ENCODE data around the gene CDC25A.

The CDC25A gene

GRCh38 chr3:48140936-48141603 lies 47.1 kb downstream of the CDC25A start:
- DNase-seq = no peak

- no peak for DNase-seq
These were observed 47.9 kb downstream of the CDC25A start for GRCh38 chr3:48140336-48140757.

- no peak for DNase-seq
These were observed 50.7 kb downstream of the CDC25A start for GRCh38 chr3:48137425-48137999.

- no peak for DNase-seq
These were observed 52.4 kb downstream of the CDC25A start for GRCh38 chr3:48135552-48136495.

- DNase-seq = no peak
These were observed 57.8 kb downstream of the CDC25A start for GRCh38 chr3:48130321-48130904.

- DNase-seq = no peak
These were observed 58.3 kb downstream of the CDC25A start for GRCh38 chr3:48129921-48130320.

- DNase-seq = no peak
These were observed 59.4 kb downstream of the CDC25A start for GRCh38 chr3:48128774-48129173.

- no peak for DNase-seq
These were observed 62.2 kb downstream of the CDC25A start for GRCh38 chr3:48125886-48126622.

GRCh38 chr3:48125013-48125705 lies 63.1 kb downstream of the CDC25A start:
- no peak for DNase-seq

GRCh38 chr3:48123346-48123745 lies 64.9 kb downstream of the CDC25A start:
- DNase-seq = no peak

GRCh38 chr3:48122504-48122903 lies 65.7 kb downstream of the CDC25A start:
- DNase-seq = no peak

GRCh38 chr3:48120223-48120622 lies 68.0 kb downstream of the CDC25A start:
- DNase-seq = no peak

- DNase-seq = no peak
These were observed 68.6 kb downstream of the CDC25A start for GRCh38 chr3:48119505-48120193.

GRCh38 chr3:48118928-48119327 lies 69.3 kb downstream of the CDC25A start:
- no peak for DNase-seq

GRCh38 chr3:48118322-48118721 lies 69.9 kb downstream of the CDC25A start:
- DNase-seq = no peak

- no peak for DNase-seq
These were observed 75.4 kb downstream of the CDC25A start for GRCh38 chr3:48112813-48113212.

GRCh38 chr3:48112108-48112791 lies 76.0 kb downstream of the CDC25A start:
- DNase-seq = peak; percentile 22 to 31

GRCh38 chr3:48110463-48110862 lies 77.8 kb downstream of the CDC25A start:
- DNase-seq = no peak

- no peak for DNase-seq
These were observed 81.0 kb downstream of the CDC25A start for GRCh38 chr3:48107227-48107626.

Data from stimulated activated CD4-positive, alpha-beta T cell treated with anti-CD3 and anti-CD28 coated beads, Interleukin-2, amount 100 ng/mL, for 24 hours (primary cell).